ENCODE results near the gene MTA1.
A peak's percentile ranks its signal among the peaks of the same experiment; 100 is the strongest.

MTA1 gene

GRCh38 chr14:105491366-105491973 is 71.8 kb downstream of the MTA1 start:
- H3K27me3 Mint-ChIP-seq (ENCODE audit: low read depth, poor library complexity): peaks cover 24% of the 10 kb centered on the region
- H3K9me3 Mint-ChIP-seq: no peaks in the 10 kb centered on the region
- H3K4me1 Mint-ChIP-seq: peaks cover 12% of the 10 kb centered on the region
- peak; percentile 90 for DNase-seq
- no peak for TF ChIP-seq CTCF (IDR thresholded peaks at IDR 0.05)
- no peaks in the 10 kb centered on the region for H3K36me3 Mint-ChIP-seq (ENCODE audit: low read depth)
- peak overlapping the region; percentile 88 for H3K4me3 Mint-ChIP-seq
- peak overlapping the region; percentile 74 for H3K27ac Mint-ChIP-seq

GRCh38 chr14:105492031-105492970 is 72.7 kb downstream of the MTA1 start:
- peaks cover 18% of the 10 kb centered on the region for H3K27me3 Mint-ChIP-seq (ENCODE audit: low read depth, poor library complexity)
- TF ChIP-seq CTCF (IDR thresholded peaks at IDR 0.05): no peak
- peaks cover 12% of the 10 kb centered on the region for H3K4me1 Mint-ChIP-seq
- DNase-seq: peak; percentile 10
- no peaks in the 10 kb centered on the region for H3K36me3 Mint-ChIP-seq (ENCODE audit: low read depth)
- H3K4me3 Mint-ChIP-seq: peak overlapping the region; percentile 88
- H3K27ac Mint-ChIP-seq: no peak overlapping the region
- H3K9me3 Mint-ChIP-seq: no peaks in the 10 kb centered on the region

GRCh38 chr14:105492971-105493871 is 73.6 kb downstream of the MTA1 start:
- Mint-ChIP-seq H3K4me3 (no peak overlapping the region), H3K4me1 (peaks cover 12% of the 10 kb centered on the region), H3K27me3 (ENCODE audit: low read depth, poor library complexity) (peaks cover 11% of the 10 kb centered on the region), H3K9me3 (no peaks in the 10 kb centered on the region), H3K27ac (no peak overlapping the region), H3K36me3 (ENCODE audit: low read depth) (no peaks in the 10 kb centered on the region)
- DNase-seq: peak; percentile 8
- no peak for TF ChIP-seq CTCF (IDR thresholded peaks at IDR 0.05)

GRCh38 chr14:105493921-105494605 is 74.4 kb downstream of the MTA1 start:
- Mint-ChIP-seq H3K36me3 (ENCODE audit: low read depth) (no peaks in the 10 kb centered on the region), H3K4me3 (no peak overlapping the region), H3K9me3 (no peaks in the 10 kb centered on the region), H3K27me3 (ENCODE audit: low read depth, poor library complexity) (peaks cover 7% of the 10 kb centered on the region), H3K27ac (no peak overlapping the region), H3K4me1 (peaks cover 12% of the 10 kb centered on the region)
- DNase-seq: no peak
- no peak for TF ChIP-seq CTCF (IDR thresholded peaks at IDR 0.05)

GRCh38 chr14:105494606-105494929 is 74.9 kb downstream of the MTA1 start:
- no peak for DNase-seq
- Mint-ChIP-seq H3K27ac (no peak overlapping the region), H3K36me3 (ENCODE audit: low read depth) (no peaks in the 10 kb centered on the region), H3K4me1 (peaks cover 7% of the 10 kb centered on the region), H3K9me3 (no peaks in the 10 kb centered on the region), H3K27me3 (ENCODE audit: low read depth, poor library complexity) (peaks cover 5% of the 10 kb centered on the region), H3K4me3 (no peak overlapping the region)
- no peak for TF ChIP-seq CTCF (IDR thresholded peaks at IDR 0.05)
